Stimulated activated CD8-positive, alpha-beta memory T cell treated with anti-CD3 and anti-CD28 coated beads, Interleukin-7, amount 100 ng/mL, for 4 hours (primary cell): Measurements from ENCODE around the gene PSMB8.
"Not testable (repeated sequence)": the region's sequence is repeated elsewhere in the genome, so short reads cannot be mapped to it uniquely, and the experiment has no call there.

Experiments
- DNase-seq, 2 donors: peaks; one replicate each; pipeline ENCODE4 v3.0.0-alpha.2; 2020; ENCODE audit warnings: low read depth in 2 of 2

PSMB8 gene

DNA sequence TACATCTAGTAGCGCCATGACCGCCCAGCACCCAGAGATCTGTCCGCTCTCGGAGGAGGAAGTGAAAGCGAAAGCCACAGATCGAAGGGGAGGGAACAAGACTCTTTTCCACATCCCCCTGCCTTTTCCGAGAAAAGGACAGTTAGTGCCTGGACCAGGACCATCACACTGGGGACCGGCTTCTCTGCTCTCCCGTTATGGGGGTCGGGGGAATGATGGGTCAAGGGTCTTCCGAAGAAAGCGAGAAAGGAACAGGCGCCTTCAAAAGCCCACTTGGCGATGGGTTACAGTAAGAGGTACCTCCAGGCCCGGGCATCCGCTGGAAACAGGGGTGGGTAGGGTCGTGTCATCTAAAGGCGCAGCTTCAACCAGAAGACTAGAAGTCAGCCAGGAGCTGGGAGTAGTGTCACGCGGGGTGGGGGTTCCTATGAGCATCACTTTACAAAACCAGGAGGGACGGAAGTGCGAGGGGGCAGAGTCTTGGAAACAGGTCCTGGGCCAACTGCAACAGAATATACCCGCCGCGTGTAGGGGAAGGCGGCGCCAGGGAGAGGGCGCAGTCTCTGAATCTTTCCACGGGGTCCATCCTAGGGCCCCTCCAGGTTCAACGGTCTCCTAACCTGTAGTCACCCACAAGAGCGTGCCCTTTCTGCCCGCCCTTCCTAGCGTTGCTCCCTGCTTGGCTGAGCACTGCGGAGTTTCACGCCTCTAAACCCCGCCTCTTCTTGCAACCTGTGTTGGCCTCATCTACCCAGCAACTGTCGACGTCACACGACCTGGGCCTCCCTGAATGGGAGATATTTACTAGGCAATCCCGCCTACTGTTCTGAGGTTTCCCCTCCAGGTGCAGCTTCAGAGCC lies at the start of gene PSMB8:
Gene PSMB8, minus strand, starts transcription at position 69 of the 860 bp plus-strand sequence. Its CDS starts 51 bp downstream, at position 18.
- DNase-seq, result peak; percentile 95 to 99

- DNase-seq, result no peak
These were observed 47.0 kb upstream of the PSMB8 start for GRCh38 chr6:32890831-32891230.

DNA sequence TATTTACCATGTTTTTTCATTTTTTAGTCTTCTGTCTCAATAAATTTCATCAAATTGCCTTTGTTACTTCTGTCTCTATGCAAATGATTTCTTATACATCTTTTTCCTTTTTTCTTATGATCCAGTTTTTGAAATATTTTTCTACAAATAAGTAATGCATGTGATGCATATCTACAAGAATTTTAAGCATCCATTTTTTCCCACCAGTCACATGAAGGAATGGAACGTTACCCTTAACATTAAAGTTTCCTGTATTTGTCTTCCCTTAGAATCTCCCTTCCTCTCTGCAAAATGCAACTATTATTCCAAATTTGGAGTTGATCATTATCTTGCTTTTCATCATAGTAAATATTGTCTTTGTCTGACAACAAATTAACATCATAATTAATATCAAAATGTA lies 45.7 kb upstream of the PSMB8 start:
- DNase-seq, result no peak

GRCh38 chr6:32888576-32888975 lies 44.7 kb upstream of the PSMB8 start:
- DNase-seq, result no peak

DNA sequence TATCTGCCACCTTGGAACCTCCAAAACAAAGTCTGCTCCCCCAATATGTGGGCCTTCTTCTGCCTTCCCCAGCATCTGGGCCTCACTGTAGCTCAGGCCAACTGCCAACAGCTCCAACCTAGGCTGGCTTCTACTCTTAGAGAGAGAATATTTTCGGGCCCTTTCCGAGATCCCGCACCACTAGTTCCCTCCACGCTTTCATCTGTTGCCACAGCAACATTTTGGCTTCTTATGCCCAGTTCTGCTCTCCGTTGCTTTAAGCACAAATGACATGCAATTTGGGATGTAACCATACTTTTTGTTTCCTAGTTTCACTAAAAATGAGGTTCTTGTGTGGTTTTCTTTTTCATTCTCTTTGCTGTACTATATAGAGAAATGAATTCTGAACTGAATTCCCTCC lies 43.8 kb upstream of the PSMB8 start:
- DNase-seq, result no peak

GRCh38 chr6:32886681-32887383 lies 43.0 kb upstream of the PSMB8 start:
- DNase-seq, result no peak

DNA sequence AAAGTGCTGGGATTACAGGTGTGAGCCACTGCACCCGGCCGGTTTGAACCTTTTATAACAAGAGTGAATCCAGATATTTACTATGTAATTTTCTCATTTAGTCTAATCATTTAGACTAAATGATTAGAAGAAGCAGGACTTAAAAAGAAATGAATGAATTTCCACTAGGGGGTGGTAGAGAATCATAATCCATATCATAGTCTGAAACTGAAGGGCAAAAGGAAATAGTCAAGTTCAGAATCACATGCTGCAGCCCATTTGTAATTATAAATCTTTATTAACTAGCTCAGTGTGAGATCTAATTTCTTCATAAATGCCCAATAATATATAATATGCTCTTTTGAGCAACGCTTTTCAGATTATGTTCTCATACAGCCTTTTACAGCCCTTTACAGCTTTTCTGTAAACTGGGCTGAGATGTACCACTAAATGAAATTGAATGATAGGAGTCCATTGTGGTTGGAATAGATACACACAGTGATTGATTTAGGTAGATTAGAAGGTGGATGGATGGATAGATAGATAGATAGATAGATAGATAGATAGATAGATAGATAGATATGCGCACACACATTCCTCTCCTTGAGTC lies 41.9 kb upstream of the PSMB8 start:
- DNase-seq, result no peak

DNA sequence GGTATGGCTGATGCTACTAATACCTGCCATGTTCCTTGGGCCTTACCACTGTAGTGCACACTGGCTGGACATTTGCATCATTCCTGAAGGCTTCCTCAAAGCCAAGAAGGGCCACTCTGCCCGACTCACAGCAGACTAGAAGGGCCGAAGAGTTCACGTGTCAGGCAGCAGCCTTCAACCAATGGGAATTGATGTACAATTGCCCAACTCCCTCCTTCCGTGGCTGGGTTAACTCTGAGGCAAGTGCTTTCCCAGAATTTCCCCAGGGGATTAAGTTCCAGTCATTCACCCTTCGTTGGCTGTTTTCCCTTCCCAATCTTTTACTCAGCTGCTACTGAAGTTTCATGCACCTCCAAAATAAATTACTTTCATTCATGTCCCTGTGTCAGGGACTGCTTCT lies 39.9 kb upstream of the PSMB8 start:
- DNase-seq, result no peak

DNA sequence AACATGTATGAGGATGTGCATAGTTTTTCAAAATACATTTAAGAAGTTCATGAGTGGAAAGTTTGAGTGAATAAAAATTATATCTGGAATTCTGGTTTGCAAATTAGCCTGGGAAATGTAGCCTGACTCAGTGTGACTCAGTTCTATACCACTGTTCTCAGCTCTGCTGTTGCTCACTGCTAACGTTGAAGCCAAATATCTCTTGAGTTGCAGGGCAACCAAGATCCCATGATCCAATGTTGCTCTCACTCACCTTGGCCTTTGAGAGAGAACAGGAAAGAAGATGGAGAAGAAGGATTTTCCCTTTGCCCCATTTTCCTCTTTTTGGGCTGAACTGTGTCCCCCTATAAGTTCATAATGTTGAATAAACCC lies 39.0 kb upstream of the PSMB8 start:
- DNase-seq, result no peak

- DNase-seq, result not testable (repeated sequence)
These were observed 37.1 kb upstream of the PSMB8 start for GRCh38 chr6:32880962-32881361.

DNA sequence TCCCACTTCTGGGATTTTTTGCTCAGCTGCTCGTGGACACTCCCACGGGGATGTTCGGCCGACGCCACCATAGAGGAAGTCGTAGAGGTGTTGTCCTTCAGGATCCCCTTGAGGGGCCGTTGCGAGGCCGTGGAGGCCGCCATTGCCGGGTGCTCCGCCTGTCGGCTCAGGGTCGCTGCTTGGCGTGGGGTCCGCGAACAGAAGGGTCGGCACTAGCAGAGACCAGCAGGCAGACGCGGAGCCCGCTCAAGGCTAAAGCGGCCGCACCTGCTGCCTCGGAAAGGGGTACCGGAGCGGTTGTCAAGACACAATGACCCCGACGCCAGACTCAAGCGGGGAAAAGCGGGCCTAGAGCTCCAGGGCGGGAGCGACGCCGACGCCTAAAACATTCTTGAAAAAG lies 35.8 kb upstream of the PSMB8 start:
- no peak for DNase-seq

GRCh38 chr6:32876603-32877002 lies 32.8 kb upstream of the PSMB8 start:
- DNase-seq, result no peak

DNA sequence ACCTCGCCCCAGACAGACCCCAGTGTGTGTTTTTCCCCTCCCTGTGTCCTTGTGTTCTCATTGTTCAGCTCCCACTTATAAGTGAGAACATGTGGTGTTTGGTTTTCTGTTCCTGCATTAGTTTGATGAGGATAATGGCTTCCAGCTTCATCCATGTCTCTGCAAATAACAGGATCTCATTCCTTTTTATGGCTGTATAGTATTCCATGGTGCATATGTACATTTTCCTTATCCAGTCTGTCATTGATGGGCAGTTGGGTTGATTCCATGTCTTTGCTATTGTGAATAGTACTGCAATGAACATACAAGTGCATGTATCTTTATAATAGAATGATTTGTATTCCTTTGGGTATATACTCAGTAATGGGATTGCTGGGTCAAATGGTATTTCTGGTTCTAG lies 30.1 kb upstream of the PSMB8 start:
- DNase-seq, result not testable (repeated sequence)

DNA sequence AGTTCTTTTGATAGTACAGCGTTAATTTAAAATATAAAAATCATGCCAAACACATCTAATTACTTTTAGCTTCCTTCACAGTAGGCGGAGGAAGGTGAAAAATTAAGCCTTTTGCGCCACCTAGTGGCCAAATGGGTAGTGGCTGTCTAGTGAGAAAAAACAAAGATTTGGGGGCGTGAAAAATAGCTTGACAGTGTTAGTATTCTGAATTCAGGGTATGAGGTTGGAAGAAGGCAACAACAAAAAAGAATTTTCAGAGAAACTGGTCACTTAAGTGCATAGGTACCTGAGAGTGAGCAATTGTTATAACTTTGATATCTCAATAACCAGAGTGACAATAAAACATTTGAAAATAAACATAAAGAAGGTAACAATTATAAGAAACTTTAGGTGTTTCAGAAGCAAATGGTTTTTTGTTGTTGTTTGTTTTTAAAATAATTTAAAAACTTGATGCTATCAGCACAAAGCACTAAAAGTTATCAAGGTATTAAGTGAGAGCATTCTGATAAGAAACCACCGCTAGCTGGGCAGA lies 24.5 kb upstream of the PSMB8 start:
- peak; percentile 66 to 82 for DNase-seq

- DNase-seq, result no peak
These were observed 23.9 kb upstream of the PSMB8 start for GRCh38 chr6:32867554-32868256.

DNA sequence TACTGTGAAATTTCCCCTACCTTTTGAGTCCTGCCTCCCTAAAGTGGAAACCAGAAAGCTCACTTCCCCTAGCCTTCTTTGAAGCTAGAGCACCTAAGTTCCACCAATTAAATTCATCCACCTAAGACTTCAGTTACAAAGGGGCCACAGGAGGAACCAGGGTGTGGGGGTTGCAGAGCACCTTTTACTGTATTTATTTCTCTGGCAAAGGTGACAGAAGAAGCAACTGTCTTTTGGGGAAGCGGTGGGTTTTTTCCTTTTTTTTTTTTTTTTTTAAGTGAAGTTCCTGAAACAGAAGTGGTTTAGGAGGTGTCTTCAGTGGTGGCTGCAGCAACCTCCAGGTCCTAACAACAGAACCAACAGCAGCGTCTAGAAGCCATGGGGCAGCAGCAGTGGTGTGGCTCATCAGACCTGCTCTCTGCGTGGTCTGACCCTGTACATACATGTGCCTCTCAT lies 23.2 kb upstream of the PSMB8 start:
- DNase-seq, result no peak

- DNase-seq, result no peak
These were observed 22.0 kb upstream of the PSMB8 start for GRCh38 chr6:32865724-32866443.

DNA sequence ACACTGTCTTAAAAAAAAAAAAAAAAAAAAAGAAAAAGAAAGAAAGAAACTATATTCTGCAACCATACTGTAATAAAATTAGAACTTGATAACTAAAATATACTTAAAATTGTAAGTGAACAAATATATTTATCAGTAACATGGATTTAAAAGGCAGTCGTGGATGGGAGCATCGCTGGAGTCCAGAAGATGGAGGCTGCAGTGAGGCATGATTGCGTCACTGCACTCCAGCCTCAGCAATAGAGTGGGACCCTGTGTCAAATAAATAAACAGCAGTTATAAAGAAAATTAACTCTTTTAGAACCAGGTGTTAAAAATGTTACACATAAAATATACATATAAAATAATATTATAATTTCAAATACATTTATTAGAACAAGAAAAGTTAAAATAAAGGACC lies 18.9 kb upstream of the PSMB8 start:
- DNase-seq, result no peak

- no peak for DNase-seq
These were observed 16.8 kb upstream of the PSMB8 start for GRCh38 chr6:32860674-32861073.

- no peak for DNase-seq
These were observed 14.3 kb upstream of the PSMB8 start for GRCh38 chr6:32858194-32858593.
